ENCODE measurements around the gene CACNA2D2. TPM values are rescaled to one million over a fixed set of nuclear protein-coding genes. Genes with fewer than 3 reads are reported as not detected.

The CACNA2D2 gene
- total and polyA plus RNA-seq, 2 of the 8 experiments (the other 6 are each of a cell fraction or from before 2014, with no cell fraction given) = 14.1 to 25.0 TPM

DNA sequence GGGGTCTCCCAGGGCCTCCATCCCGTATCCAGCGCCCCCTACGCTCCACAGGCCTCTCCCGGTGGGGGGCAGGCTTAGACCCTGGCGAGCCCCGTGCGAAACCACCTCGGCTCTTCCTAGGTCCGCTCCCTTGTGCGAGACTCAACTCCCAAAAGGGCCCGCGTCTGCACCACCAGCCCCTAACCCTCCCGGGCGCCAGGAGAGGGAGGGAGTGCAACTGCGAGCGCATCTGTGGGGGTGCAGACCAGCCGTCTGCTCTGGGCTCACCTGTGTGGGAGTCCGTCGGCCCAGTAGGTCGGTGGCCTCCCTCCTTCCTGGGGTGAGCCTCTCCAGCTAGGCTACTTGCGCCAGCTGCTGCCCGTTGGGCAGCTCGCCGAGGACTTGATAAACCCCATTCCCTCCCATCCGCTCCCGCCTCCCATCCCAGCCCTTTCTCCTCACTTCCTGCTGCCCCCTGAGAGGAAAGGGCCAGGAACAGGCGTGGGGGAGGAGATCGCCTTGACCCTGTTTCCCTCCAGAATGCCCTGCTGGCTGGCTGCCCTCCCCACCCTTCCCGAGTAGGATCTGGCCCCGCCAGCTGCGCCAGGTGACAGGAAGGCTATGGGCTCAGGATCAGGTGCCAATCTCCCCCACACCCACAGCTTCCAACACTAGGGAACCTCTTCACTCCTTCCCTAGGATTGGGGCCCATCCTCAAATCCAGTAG, 180.9 kb downstream of the CACNA2D2 start, which contains the start of gene HYAL2 (continued):
- TF ChIP-seq SAP30 (IDR thresholded peaks at IDR 0.05; ENCODE audit: insufficient read depth, insufficient replicate concordance, low read length) (peak; percentile 12), RBBP5 (IDR thresholded peaks at IDR 0.05; ENCODE audit: borderline replicate concordance, low read depth, low read length) (no peak), TBP (IDR thresholded peaks at IDR 0.05; ENCODE audit: low read depth, low read length) (no peak), MAFK (IDR thresholded peaks at IDR 0.05; ENCODE audit: low read depth, low read length) (no peak), CBX5 (IDR thresholded peaks at IDR 0.05; ENCODE audit: low read depth, low read length) (no peak), BCL11A (IDR thresholded peaks at IDR 0.05; ENCODE audit: low read depth in 2 of 2, low read length in 2 of 2) (no peak), TAF1 (IDR thresholded peaks at IDR 0.05; ENCODE audit: low read depth, low read length) (no peak), SUZ12 (IDR thresholded peaks at IDR 0.05; ENCODE audit: low read length) (no peak), JUN (IDR thresholded peaks at IDR 0.05; ENCODE audit: low read depth, low read length) (no peak), TEAD4 (IDR thresholded peaks at IDR 0.05; ENCODE audit: low read depth, low read length) (no peak)

Data from H1 (cell line).